NCI-H1417 treated with DMSO at 0.1 percent for 48 hours (cell line): ENCODE data around the gene PFDN2.

Experiments used
- DNase-seq: peaks from one replicate; lab custom pipeline; 2025; lab: John Stamatoyannopoulos, UW

The PFDN2 gene

GRCh38 chr1:161099090-161099802, 18.6 kb downstream of the PFDN2 start:
- no peak for DNase-seq

- DNase-seq, result peak; percentile 75
Observed at GRCh38 chr1:161098210-161099068, 19.4 kb downstream of the PFDN2 start, which contains the start of gene KLHDC9. TSS of gene KLHDC9 (plus strand) at chr1:161098361. CDS start at chr1:161098536, 175 bp downstream.

- DNase-seq, result no peak
Observed at GRCh38 chr1:161096530-161096929, 21.3 kb downstream of the PFDN2 start.

GRCh38 chr1:161096015-161096414, 21.8 kb downstream of the PFDN2 start:
- DNase-seq, result no peak

GRCh38 chr1:161095230-161095629, 22.6 kb downstream of the PFDN2 start:
- no peak for DNase-seq

GRCh38 chr1:161094481-161094880, 23.4 kb downstream of the PFDN2 start:
- DNase-seq, result no peak

- DNase-seq, result no peak
Observed at GRCh38 chr1:161092621-161093028, 25.2 kb downstream of the PFDN2 start.

GRCh38 chr1:161091796-161092507, 25.9 kb downstream of the PFDN2 start:
- no peak for DNase-seq

GRCh38 chr1:161091093-161091492, 26.7 kb downstream of the PFDN2 start:
- no peak for DNase-seq

- DNase-seq, result no peak
Observed at GRCh38 chr1:161090617-161091016, 27.2 kb downstream of the PFDN2 start.

- no peak for DNase-seq
Observed at GRCh38 chr1:161089938-161090337, 27.9 kb downstream of the PFDN2 start.

- no peak for DNase-seq
Observed at GRCh38 chr1:161089251-161089924, 28.4 kb downstream of the PFDN2 start, which contains the start of gene NECTIN4. TSS of gene NECTIN4 (minus strand) at chr1:161089558. CDS start at chr1:161089296, 262 bp downstream.

GRCh38 chr1:161088587-161089110, 29.2 kb downstream of the PFDN2 start:
- no peak for DNase-seq

- no peak for DNase-seq
Observed at GRCh38 chr1:161086457-161086856, 31.4 kb downstream of the PFDN2 start.

- no peak for DNase-seq
Observed at GRCh38 chr1:161085165-161085564, 32.7 kb downstream of the PFDN2 start.

GRCh38 chr1:161084597-161084988, 33.2 kb downstream of the PFDN2 start:
- DNase-seq, result no peak

GRCh38 chr1:161083748-161084596, 33.9 kb downstream of the PFDN2 start:
- DNase-seq, result no peak

- DNase-seq, result no peak
Observed at GRCh38 chr1:161082996-161083747, 34.7 kb downstream of the PFDN2 start.

GRCh38 chr1:161082483-161082882, 35.4 kb downstream of the PFDN2 start:
- DNase-seq, result no peak

GRCh38 chr1:161081519-161081918, 36.3 kb downstream of the PFDN2 start:
- no peak for DNase-seq
